Measurements from ENCODE around the gene THOP1. TPM values are rescaled to one million over a fixed set of nuclear protein-coding genes. Genes with fewer than 3 reads are reported as not detected.

Gene THOP1
- total RNA-seq, 1 experiment from 2014 or later, result 114 TPM

DNA sequence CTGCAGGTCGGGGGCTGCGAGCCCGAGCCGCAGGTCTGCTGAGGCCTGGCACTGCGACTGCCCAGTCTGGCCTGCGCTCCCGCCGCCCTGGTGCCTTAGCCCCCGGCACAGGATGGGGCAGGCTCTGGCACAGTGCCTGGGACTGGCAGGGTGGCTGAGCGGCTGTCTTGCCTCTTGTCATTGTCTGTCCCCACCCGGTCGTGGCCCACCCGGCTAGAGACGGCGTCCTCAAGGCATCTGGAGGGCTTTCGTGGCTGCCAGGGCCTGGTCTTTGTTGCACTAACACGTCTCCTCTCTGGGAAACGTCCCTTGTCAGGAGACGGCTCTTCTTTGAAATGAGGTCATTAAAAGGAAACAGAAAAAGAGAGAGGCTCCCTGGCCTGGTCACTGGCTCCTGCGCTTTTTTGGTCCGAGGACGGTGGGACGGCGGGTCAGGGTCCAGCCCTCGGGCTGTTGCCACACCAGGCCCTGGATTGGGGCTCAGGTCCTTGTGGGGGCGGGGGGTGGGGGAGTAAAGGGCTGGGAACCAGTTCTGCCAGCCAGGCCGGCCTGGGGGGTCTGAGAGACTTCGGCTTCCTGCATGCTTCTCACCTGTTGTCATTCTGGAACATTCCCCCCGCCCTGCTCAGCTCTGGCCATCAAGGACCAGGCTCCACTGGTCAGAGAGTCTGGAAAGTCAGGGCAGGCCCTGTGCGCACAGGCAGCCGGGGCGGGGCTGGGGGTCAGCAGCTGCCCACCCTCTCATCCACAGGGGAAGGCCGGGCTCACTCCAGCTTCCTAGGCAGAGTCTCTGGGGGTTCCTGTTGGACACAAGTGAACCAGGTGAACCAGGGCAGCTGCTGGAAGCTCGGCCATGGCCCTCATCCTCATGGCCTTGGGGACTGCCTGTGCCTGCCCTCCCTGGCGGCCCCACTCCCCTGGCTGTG lies 28.2 kb downstream of the THOP1 start:
- ChIA-PET CTCF (interaction anchor here (0.6 kb wide), 1 partner anchor 170 kb away, joined by 3 read pairs; no protein-coding TSS in a partner anchor), POLR2A (no interaction called here)
- intact Hi-C loops (cut with micrococcal nuclease), result no loop called here
- H3K27ac Mint-ChIP-seq (ENCODE audit: low read depth, unreplicated experiment), result no peak overlapping the region
- TF ChIP-seq, protein P1, sequence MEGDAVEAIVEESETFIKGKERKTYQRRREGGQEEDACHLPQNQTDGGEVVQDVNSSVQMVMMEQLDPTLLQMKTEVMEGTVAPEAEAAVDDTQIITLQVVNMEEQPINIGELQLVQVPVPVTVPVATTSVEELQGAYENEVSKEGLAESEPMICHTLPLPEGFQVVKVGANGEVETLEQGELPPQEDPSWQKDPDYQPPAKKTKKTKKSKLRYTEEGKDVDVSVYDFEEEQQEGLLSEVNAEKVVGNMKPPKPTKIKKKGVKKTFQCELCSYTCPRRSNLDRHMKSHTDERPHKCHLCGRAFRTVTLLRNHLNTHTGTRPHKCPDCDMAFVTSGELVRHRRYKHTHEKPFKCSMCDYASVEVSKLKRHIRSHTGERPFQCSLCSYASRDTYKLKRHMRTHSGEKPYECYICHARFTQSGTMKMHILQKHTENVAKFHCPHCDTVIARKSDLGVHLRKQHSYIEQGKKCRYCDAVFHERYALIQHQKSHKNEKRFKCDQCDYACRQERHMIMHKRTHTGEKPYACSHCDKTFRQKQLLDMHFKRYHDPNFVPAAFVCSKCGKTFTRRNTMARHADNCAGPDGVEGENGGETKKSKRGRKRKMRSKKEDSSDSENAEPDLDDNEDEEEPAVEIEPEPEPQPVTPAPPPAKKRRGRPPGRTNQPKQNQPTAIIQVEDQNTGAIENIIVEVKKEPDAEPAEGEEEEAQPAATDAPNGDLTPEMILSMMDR (IDR thresholded peaks at IDR 0.05; ENCODE audit: unreplicated experiment), result no peak
- H3K36me3 Mint-ChIP-seq (ENCODE audit: insufficient read depth, unreplicated experiment), result peaks cover 9% of the 10 kb centered on the region
- DNase-seq (ENCODE audit: unreplicated experiment), result no peak
- H3K27me3 Mint-ChIP-seq (ENCODE audit: insufficient read depth, unreplicated experiment), result no peaks in the 10 kb centered on the region
- H3K4me1 Mint-ChIP-seq (ENCODE audit: insufficient read depth, unreplicated experiment), result peaks cover 4% of the 10 kb centered on the region
- no peak overlapping the region for H3K4me3 Mint-ChIP-seq (ENCODE audit: unreplicated experiment)
- H3K9me3 Mint-ChIP-seq (ENCODE audit: unreplicated experiment), result no peaks in the 10 kb centered on the region
- BruUV-seq (replicated peaks), result TSS peak; percentile 50

DNA sequence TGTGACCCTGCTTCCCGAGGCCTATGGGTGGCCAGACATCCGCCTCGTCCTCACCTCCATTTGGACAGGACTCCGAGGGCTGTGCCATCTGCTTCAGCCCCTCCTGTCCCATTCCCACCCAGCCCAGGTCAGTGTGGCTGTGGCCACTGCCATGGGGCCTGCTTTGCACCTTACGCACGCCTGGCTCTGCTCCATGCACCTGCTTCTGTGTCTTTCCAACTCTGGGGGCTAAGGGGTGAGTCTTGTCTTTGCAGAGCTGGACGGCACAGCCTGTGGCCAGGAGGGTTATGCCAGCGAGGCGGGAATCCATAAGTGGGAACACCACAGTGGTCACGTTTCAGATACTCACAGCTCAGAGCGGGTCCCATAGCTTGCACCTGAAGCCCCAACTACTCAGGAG lies 29.1 kb downstream of the THOP1 start:
- H3K27ac Mint-ChIP-seq (ENCODE audit: low read depth, unreplicated experiment), result no peak overlapping the region
- intact Hi-C loops (cut with micrococcal nuclease), result no loop called here
- POLR2A ChIA-PET, result no interaction called here
- peaks cover 11% of the 10 kb centered on the region for H3K36me3 Mint-ChIP-seq (ENCODE audit: insufficient read depth, unreplicated experiment)
- no peaks in the 10 kb centered on the region for H3K27me3 Mint-ChIP-seq (ENCODE audit: insufficient read depth, unreplicated experiment)
- CTCF ChIA-PET, result no interaction called here
- no TSS peak for BruUV-seq (replicated peaks)
- no peaks in the 10 kb centered on the region for H3K9me3 Mint-ChIP-seq (ENCODE audit: unreplicated experiment)
- TF ChIP-seq, protein P1 (IDR thresholded peaks at IDR 0.05; ENCODE audit: unreplicated experiment), result no peak
- no peak overlapping the region for H3K4me3 Mint-ChIP-seq (ENCODE audit: unreplicated experiment)
- H3K4me1 Mint-ChIP-seq (ENCODE audit: insufficient read depth, unreplicated experiment), result peaks cover 4% of the 10 kb centered on the region
- DNase-seq (ENCODE audit: unreplicated experiment), result no peak

DNA sequence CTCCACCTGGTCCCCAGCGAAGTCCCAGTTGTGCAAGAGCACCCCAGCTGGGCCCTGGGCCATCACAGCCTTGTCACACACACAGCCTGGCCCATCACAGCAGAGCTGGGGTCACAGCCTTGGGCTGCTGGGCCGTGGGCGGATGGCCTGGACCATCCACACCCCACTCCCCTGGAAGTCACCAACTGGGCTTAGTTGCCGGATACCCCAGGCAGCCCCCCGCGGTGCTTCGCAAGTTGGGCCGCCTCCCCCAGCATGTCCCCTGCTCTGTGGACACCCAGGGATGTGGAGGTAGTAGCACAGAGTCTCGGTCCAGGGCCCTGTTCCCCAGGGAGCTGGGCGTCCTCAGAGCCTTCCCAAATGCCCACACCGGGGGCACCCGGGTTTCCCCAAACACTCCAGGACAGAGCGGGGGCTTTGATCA lies 29.9 kb downstream of the THOP1 start:
- H3K27me3 Mint-ChIP-seq (ENCODE audit: insufficient read depth, unreplicated experiment), result no peaks in the 10 kb centered on the region
- no peaks in the 10 kb centered on the region for H3K9me3 Mint-ChIP-seq (ENCODE audit: unreplicated experiment)
- POLR2A ChIA-PET, result no interaction called here
- peaks cover 11% of the 10 kb centered on the region for H3K36me3 Mint-ChIP-seq (ENCODE audit: insufficient read depth, unreplicated experiment)
- no peak overlapping the region for H3K4me3 Mint-ChIP-seq (ENCODE audit: unreplicated experiment)
- CTCF ChIA-PET, result interaction anchor here (0.7 kb wide), 1 partner anchor 1720 kb away, joined by 3 read pairs; the partner anchor contains the start of gene PLIN5
- BruUV-seq (replicated peaks), result no TSS peak
- peaks cover 4% of the 10 kb centered on the region for H3K4me1 Mint-ChIP-seq (ENCODE audit: insufficient read depth, unreplicated experiment)
- intact Hi-C loops (cut with micrococcal nuclease), result no loop called here
- TF ChIP-seq, protein P1 (IDR thresholded peaks at IDR 0.05; ENCODE audit: unreplicated experiment), result no peak
- DNase-seq (ENCODE audit: unreplicated experiment), result no peak
- H3K27ac Mint-ChIP-seq (ENCODE audit: low read depth, unreplicated experiment), result no peak overlapping the region

DNA sequence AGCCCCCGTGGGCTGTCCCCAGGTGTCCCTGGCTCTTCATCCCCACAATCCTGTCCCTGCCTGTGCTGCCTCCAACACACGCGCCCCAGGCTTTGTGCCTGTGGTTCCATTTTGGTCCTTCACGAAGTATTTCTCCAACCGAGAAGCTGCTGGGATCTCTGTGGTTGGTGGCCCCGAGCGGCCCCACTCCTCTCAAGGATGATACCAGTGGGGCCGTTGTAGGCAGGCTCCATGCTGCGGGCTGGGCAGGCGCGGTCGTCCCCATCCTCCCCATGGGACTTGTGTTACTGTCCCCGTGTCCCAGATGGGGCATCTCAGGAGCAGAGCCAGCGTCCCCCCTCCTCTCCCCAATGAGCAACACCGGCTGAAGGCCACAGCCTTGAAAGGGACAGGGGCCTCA lies 30.6 kb downstream of the THOP1 start:
- ChIA-PET POLR2A (no interaction called here), CTCF (interaction anchor here (0.7 kb wide), 1 partner anchor 114 kb away, joined by 3 read pairs; no protein-coding TSS in a partner anchor)
- H3K36me3 Mint-ChIP-seq (ENCODE audit: insufficient read depth, unreplicated experiment), result peaks cover 11% of the 10 kb centered on the region
- no peaks in the 10 kb centered on the region for H3K27me3 Mint-ChIP-seq (ENCODE audit: insufficient read depth, unreplicated experiment)
- no TSS peak for BruUV-seq (replicated peaks)
- intact Hi-C loops (cut with micrococcal nuclease), result no loop called here
- DNase-seq (ENCODE audit: unreplicated experiment), result no peak
- H3K4me1 Mint-ChIP-seq (ENCODE audit: insufficient read depth, unreplicated experiment), result peaks cover 4% of the 10 kb centered on the region
- no peaks in the 10 kb centered on the region for H3K9me3 Mint-ChIP-seq (ENCODE audit: unreplicated experiment)
- no peak overlapping the region for H3K27ac Mint-ChIP-seq (ENCODE audit: low read depth, unreplicated experiment)
- H3K4me3 Mint-ChIP-seq (ENCODE audit: unreplicated experiment), result no peak overlapping the region
- TF ChIP-seq, protein P1 (IDR thresholded peaks at IDR 0.05; ENCODE audit: unreplicated experiment), result no peak

All from MCF 10A (cell line).